ENCODE data around the gene HAGH. TPM values are rescaled to one million over a fixed set of nuclear protein-coding genes. Genes with fewer than 3 reads are reported as not detected.

HAGH gene
- total RNA-seq, 5 donors from 2014 or later (not counting 1 experiment from before 2014, with no cell fraction given): 37.6 to 102 (median 70.7) TPM

DNA sequence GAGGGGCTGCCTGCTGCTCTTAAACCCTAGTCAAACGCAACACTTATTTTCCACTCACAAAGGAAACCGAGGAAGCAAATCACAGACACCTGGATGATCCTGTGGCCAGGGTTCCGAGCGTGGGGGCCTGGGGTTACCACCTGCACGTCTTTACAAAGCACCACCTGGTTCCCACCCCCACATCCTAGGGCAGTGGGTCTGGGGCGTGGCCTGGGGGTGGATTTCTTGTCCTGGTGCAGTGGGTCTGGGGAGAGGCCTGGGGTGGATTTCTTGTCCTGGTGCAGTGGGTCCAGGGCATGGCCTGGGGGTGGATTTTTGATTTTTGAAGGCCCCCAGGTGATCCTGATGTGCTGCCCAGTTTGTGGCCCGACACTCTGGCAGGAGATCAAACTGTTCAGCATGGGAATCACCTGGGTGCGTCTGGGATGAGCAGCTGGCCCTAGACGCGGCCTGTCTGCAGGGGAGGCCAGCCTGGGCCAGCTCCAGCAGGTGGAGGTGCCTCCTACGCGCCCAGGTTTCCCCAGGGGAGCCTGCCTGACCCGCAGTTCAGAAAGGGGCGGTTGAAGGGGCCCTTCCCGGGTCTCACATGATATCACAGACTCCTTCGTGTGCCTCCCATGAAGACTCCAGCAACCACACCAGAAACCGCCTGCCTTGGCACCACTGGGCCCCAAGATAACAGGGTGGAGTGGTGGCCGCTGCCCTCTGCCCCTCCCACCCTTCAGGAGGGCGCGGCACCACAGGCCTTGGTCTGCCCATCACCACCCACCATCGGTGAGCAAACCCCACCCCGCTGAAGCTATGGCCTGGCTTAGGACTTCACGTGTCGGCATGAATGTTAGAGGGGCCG lies 6.3 kb downstream of the HAGH start:
- H3K27me3 Mint-ChIP-seq: no peaks in the 10 kb centered on the region
- Histone ChIP-seq H3K27ac (ENCODE audit: low read length) (no peak overlapping the region), H3K4me3 (ENCODE audit: control insufficient read depth in 1 of 2, extremely low read depth in 1 of 2, low read length in 1 of 2) (no peak overlapping the region), H3K36me3 (ENCODE audit: control insufficient read depth in 2 of 2, extremely low read depth in 1 of 2, insufficient read depth in 1 of 2, low read length in 1 of 2) (peaks cover 45 to 69% of the 10 kb centered on the region in 2 donors), H3K9me3 (no peaks in the 10 kb centered on the region), H3K4me1 (ENCODE audit: control insufficient read depth in 1 of 2, extremely low read depth in 1 of 2, insufficient read depth in 2 of 2, low read length in 2 of 2) (peaks cover 2 to 37% of the 10 kb centered on the region in 2 experiments), H3K27me3 (replicated peaks in 1 of 2; ENCODE audit: control insufficient read depth in 2 of 2, extremely low read depth in 1 of 2, insufficient read depth in 2 of 2, low read length in 1 of 2) (no peaks in the 10 kb centered on the region)
- ChIA-PET POLR2A (no interaction called here), CTCF (no interaction called here)
- peaks cover 7 to 18% (median 14%) of the 10 kb centered on the region in 3 donors for H3K4me1 Mint-ChIP-seq
- 97% methylated on average over 16 of the region's 25 CpGs for WGBS (ENCODE audit: insufficient coverage)
- no peak overlapping the region for H3K27ac Mint-ChIP-seq
- peaks cover 3% of the 10 kb centered on the region for H3K36me3 Mint-ChIP-seq
- DNase-seq (no peak), ATAC-seq (replicated peaks in 1 of 4) (no peak)
- no peaks in the 10 kb centered on the region for H3K9me3 Mint-ChIP-seq
- H3K4me3 Mint-ChIP-seq: no peak overlapping the region

DNA sequence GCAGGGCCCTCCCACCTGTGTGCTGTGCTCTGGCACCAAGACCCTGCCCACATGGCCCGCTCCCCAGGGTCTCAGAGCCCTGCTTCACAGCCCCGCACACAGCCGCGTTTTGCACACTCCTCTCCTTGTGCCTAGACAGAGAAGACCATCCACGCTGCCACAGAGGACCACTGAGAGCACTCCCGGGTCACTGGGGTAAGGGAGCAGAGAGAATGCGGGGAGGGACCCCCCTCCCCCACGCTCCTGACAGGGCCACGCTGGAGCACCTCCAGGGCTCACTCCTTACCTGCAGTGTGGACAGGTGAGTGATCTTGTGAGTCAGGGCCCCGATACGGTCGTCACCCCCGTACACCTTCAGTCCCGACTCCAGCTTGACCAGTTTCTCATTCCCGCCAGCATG lies 7.0 kb downstream of the HAGH start:
- H3K4me1 Mint-ChIP-seq: peaks cover 3 to 13% (median 10%) of the 10 kb centered on the region in 3 donors
- CTCF ChIA-PET: no interaction called here
- H3K4me3 Mint-ChIP-seq: no peak overlapping the region
- peaks cover 0 to 29% of the 10 kb centered on the region in 2 experiments for H3K4me1 ChIP-seq (ENCODE audit: control insufficient read depth in 1 of 2, extremely low read depth in 1 of 2, insufficient read depth in 2 of 2, low read length in 2 of 2)
- POLR2A ChIA-PET: no interaction called here
- no peak overlapping the region for H3K27ac Mint-ChIP-seq
- H3K36me3 Mint-ChIP-seq: peaks cover 9% of the 10 kb centered on the region
- H3K36me3 ChIP-seq (ENCODE audit: control insufficient read depth in 2 of 2, extremely low read depth in 1 of 2, insufficient read depth in 1 of 2, low read length in 1 of 2): peaks cover 47 to 71% of the 10 kb centered on the region in 2 donors
- H3K9me3 ChIP-seq: no peaks in the 10 kb centered on the region
- 95% methylated on average over 11 of the region's 15 CpGs for WGBS (ENCODE audit: insufficient coverage)
- no peak for DNase-seq
- ATAC-seq (replicated peaks in 1 of 4): no peak
- H3K27ac ChIP-seq (ENCODE audit: low read length): no peak overlapping the region
- no peaks in the 10 kb centered on the region for H3K9me3 Mint-ChIP-seq
- no peak overlapping the region for H3K4me3 ChIP-seq (ENCODE audit: control insufficient read depth in 1 of 2, extremely low read depth in 1 of 2, low read length in 1 of 2)
- H3K27me3 Mint-ChIP-seq: no peaks in the 10 kb centered on the region
- no peaks in the 10 kb centered on the region for H3K27me3 ChIP-seq (replicated peaks in 1 of 2; ENCODE audit: control insufficient read depth in 2 of 2, extremely low read depth in 1 of 2, insufficient read depth in 2 of 2, low read length in 1 of 2)

DNA sequence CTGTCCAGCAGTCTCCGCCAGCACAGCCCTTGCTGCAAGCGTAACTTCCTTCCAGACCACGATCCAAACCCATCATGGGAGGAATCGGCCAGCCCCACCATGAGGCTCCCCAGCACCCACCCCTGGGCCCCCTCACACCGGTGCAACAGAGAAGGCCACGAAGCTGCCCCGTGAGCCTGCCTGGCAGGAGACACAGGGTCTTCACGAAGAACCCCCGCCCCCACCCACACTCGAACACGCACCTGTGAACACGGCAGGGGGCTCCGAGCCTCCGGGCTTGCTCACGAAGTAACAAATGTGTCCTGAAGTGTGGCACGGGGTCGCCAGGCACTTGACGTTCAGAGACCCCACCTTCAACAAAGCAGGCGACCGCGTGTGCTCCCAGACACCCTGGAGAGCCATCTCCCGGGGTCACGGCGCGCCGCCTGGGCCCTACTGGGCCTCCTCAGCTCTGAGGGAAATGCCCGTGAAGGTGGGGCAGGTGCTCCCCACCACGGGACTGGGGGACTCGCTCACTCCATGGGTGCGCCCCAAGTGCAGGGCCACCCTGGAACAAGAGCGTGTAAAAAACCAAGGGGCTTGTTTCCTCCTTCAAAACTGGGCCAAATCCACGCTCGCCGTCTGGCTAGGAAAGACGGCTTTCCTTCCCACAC lies 7.6 kb downstream of the HAGH start:
- Mint-ChIP-seq H3K27me3 (no peaks in the 10 kb centered on the region), H3K9me3 (no peaks in the 10 kb centered on the region), H3K27ac (no peak overlapping the region), H3K4me3 (no peak overlapping the region), H3K36me3 (peaks cover 9% of the 10 kb centered on the region), H3K4me1 (peaks cover 0 to 7% (median 4%) of the 10 kb centered on the region in 3 donors)
- Histone ChIP-seq H3K27me3 (replicated peaks in 1 of 2; ENCODE audit: control insufficient read depth in 2 of 2, extremely low read depth in 1 of 2, insufficient read depth in 2 of 2, low read length in 1 of 2) (no peaks in the 10 kb centered on the region), H3K4me1 (ENCODE audit: control insufficient read depth in 1 of 2, extremely low read depth in 1 of 2, insufficient read depth in 2 of 2, low read length in 2 of 2) (peaks cover 0 to 23% of the 10 kb centered on the region in 2 experiments), H3K36me3 (ENCODE audit: control insufficient read depth in 2 of 2, extremely low read depth in 1 of 2, insufficient read depth in 1 of 2, low read length in 1 of 2) (peaks cover 47 to 71% of the 10 kb centered on the region in 2 donors), H3K9me3 (no peaks in the 10 kb centered on the region), H3K27ac (ENCODE audit: low read length) (no peak overlapping the region), H3K4me3 (ENCODE audit: control insufficient read depth in 1 of 2, extremely low read depth in 1 of 2, low read length in 1 of 2) (no peak overlapping the region)
- ChIA-PET POLR2A (no interaction called here), CTCF (no interaction called here)
- no peak for ATAC-seq (replicated peaks in 1 of 4)
- WGBS (ENCODE audit: insufficient coverage): 96% methylated on average over 31 of the region's 35 CpGs
- DNase-seq: no peak

DNA sequence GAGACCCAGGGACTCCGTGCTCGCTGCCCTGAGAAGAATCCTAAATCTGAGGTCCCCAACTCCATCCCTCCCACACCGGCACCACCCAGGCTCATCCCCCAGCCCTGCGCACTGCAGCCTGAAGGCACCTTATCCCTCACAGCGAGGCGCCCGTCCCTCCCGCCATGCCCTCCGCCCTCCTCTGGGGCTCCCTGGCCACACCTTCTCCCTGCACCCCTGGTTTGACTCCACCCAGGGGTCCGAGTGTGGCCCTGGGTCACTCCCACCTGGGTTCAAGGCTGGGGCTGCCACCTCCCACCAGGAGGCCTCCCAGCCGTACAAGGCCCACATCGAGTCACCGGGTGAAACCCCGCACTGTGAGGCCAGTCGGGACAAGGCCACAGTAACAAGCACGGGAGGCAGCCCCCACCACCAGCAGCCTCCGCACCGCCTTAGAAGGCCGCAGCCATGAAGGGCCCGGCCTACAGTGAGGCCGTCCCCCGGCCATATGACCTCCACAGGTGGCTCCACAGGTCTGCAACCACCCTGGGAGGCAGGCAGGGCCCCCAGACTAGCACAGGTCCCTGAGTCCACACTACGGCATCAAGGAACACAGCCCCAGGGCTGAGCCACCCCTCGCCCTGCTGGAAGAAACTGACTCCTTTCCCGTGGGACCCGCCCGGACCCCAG lies 8.3 kb downstream of the HAGH start:
- H3K4me3 ChIP-seq (ENCODE audit: control insufficient read depth in 1 of 2, extremely low read depth in 1 of 2, low read length in 1 of 2): no peak overlapping the region
- Mint-ChIP-seq H3K4me3 (no peak overlapping the region), H3K36me3 (peaks cover 14% of the 10 kb centered on the region), H3K27me3 (no peaks in the 10 kb centered on the region), H3K27ac (no peak overlapping the region), H3K9me3 (no peaks in the 10 kb centered on the region), H3K4me1 (peaks cover under 1 to 3% (median 2%) of the 10 kb centered on the region in 3 donors)
- DNase-seq: no peak
- no peak overlapping the region for H3K27ac ChIP-seq (ENCODE audit: low read length)
- no peaks in the 10 kb centered on the region for H3K9me3 ChIP-seq
- peaks cover 0 to 19% of the 10 kb centered on the region in 2 experiments for H3K4me1 ChIP-seq (ENCODE audit: control insufficient read depth in 1 of 2, extremely low read depth in 1 of 2, insufficient read depth in 2 of 2, low read length in 2 of 2)
- ChIA-PET POLR2A (no interaction called here), CTCF (no interaction called here)
- ATAC-seq (replicated peaks in 1 of 4): no peak
- H3K36me3 ChIP-seq (ENCODE audit: control insufficient read depth in 2 of 2, extremely low read depth in 1 of 2, insufficient read depth in 1 of 2, low read length in 1 of 2): peaks cover 47 to 78% of the 10 kb centered on the region in 2 donors
- H3K27me3 ChIP-seq (replicated peaks in 1 of 2; ENCODE audit: control insufficient read depth in 2 of 2, extremely low read depth in 1 of 2, insufficient read depth in 2 of 2, low read length in 1 of 2): no peaks in the 10 kb centered on the region
- 94% methylated on average over 27 of the region's 27 CpGs for WGBS (ENCODE audit: insufficient coverage)

DNA sequence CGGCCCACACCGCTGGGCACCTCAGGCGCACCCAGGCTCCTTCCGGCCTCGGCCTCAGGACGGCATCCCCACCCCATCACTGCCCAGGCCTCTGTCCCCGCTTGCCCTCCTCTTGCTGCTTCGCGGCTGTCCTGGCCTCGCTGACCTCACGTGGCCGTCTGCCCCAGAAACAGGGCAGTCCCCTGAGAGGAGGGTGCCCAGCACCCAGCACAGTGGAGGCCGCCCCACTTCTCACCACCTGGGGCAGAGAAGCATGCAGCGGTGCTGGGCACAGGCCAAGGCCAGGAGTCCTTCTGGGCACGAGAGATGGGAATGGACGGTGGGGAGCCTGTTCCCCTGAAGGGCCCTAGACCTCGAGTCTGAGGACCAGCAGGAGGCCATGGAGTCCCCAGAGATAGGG lies 8.9 kb downstream of the HAGH start:
- 96% methylated on average over 14 of the region's 17 CpGs for WGBS (ENCODE audit: insufficient coverage)
- ATAC-seq (replicated peaks in 1 of 4) (no peak), DNase-seq (no peak)
- Histone ChIP-seq H3K27me3 (replicated peaks in 1 of 2; ENCODE audit: control insufficient read depth in 2 of 2, extremely low read depth in 1 of 2, insufficient read depth in 2 of 2, low read length in 1 of 2) (no peaks in the 10 kb centered on the region), H3K4me3 (ENCODE audit: control insufficient read depth in 1 of 2, extremely low read depth in 1 of 2, low read length in 1 of 2) (no peak overlapping the region), H3K36me3 (ENCODE audit: control insufficient read depth in 2 of 2, extremely low read depth in 1 of 2, insufficient read depth in 1 of 2, low read length in 1 of 2) (peaks cover 45 to 81% of the 10 kb centered on the region in 2 donors), H3K4me1 (ENCODE audit: control insufficient read depth in 1 of 2, extremely low read depth in 1 of 2, insufficient read depth in 2 of 2, low read length in 2 of 2) (peaks cover 0 to 17% of the 10 kb centered on the region in 2 experiments), H3K9me3 (no peaks in the 10 kb centered on the region), H3K27ac (ENCODE audit: low read length) (no peak overlapping the region)
- Mint-ChIP-seq H3K9me3 (no peaks in the 10 kb centered on the region), H3K4me3 (no peak overlapping the region), H3K27ac (no peak overlapping the region), H3K27me3 (no peaks in the 10 kb centered on the region), H3K36me3 (peaks cover 18% of the 10 kb centered on the region), H3K4me1 (peaks cover 6 to 9% (median 7%) of the 10 kb centered on the region in 3 donors)
- ChIA-PET CTCF (no interaction called here), POLR2A (no interaction called here)

DNA sequence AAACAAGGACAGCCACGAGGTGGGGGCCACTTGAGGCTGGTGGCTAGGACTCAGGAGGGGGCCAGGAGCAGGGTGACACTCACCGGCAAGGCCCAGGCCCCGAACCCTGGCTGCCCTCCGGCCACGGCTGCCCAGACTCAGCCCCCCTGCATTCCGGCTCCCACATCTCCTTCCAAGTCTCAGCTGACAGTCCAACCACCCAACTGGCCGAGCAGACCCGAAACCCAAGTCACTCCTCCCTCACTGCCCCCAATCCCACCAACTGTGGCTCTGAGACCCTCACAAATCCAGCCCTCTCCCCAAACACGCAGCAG lies 9.4 kb downstream of the HAGH start:
- Histone ChIP-seq H3K9me3 (no peaks in the 10 kb centered on the region), H3K27me3 (replicated peaks in 1 of 2; ENCODE audit: control insufficient read depth in 2 of 2, extremely low read depth in 1 of 2, insufficient read depth in 2 of 2, low read length in 1 of 2) (no peaks in the 10 kb centered on the region), H3K4me3 (ENCODE audit: control insufficient read depth in 1 of 2, extremely low read depth in 1 of 2, low read length in 1 of 2) (no peak overlapping the region), H3K36me3 (ENCODE audit: control insufficient read depth in 2 of 2, extremely low read depth in 1 of 2, insufficient read depth in 1 of 2, low read length in 1 of 2) (peaks cover 40 to 76% of the 10 kb centered on the region in 2 donors), H3K27ac (ENCODE audit: low read length) (no peak overlapping the region), H3K4me1 (ENCODE audit: control insufficient read depth in 1 of 2, extremely low read depth in 1 of 2, insufficient read depth in 2 of 2, low read length in 2 of 2) (peaks cover 0 to 12% of the 10 kb centered on the region in 2 experiments)
- ATAC-seq (replicated peaks in 1 of 4): no peak
- peaks cover 18% of the 10 kb centered on the region for H3K36me3 Mint-ChIP-seq
- CTCF ChIA-PET: no interaction called here
- no peaks in the 10 kb centered on the region for H3K27me3 Mint-ChIP-seq
- peaks cover 7 to 11% (median 10%) of the 10 kb centered on the region in 3 donors for H3K4me1 Mint-ChIP-seq
- WGBS (ENCODE audit: insufficient coverage): 97% methylated on average over 9 of the region's 9 CpGs
- no peak overlapping the region for H3K4me3 Mint-ChIP-seq
- DNase-seq: no peak
- POLR2A ChIA-PET: no interaction called here
- H3K27ac Mint-ChIP-seq: no peak overlapping the region
- no peaks in the 10 kb centered on the region for H3K9me3 Mint-ChIP-seq

Measured in T-cell (primary cell).